HEK293 (cell line): ENCODE results near the gene RHOF.

Experiments
- BCL6B ChIP-seq: fragments of 450-650 bp; formaldehyde crosslinking; IDR thresholded peaks from 2 replicates; pipeline ENCODE4 v1.5.1; 2017; ENCODE audit warnings: missing biosample characterization, missing genetic modification characterization
- CTCF ChIP-seq: fragments of 450-650 bp; formaldehyde crosslinking; IDR thresholded peaks from 2 replicates; pipeline ENCODE4 v1.5.1; 2016; ENCODE audit warnings: missing biosample characterization, missing genetic modification characterization
- ZBTB8A ChIP-seq: fragments of 450-650 bp; formaldehyde crosslinking; IDR thresholded peaks from 2 replicates; pipeline ENCODE4 v1.5.1; 2016; ENCODE audit warnings: missing biosample characterization, missing genetic modification characterization
- ZNF223 ChIP-seq: fragments of 450-650 bp; formaldehyde crosslinking; IDR thresholded peaks from 2 replicates; pipeline ENCODE4 v1.5.1; 2016; ENCODE audit warnings: missing biosample characterization, missing genetic modification characterization
- ZNF266 ChIP-seq: fragments of 450-650 bp; formaldehyde crosslinking; IDR thresholded peaks from 2 replicates; pipeline ENCODE4 v1.5.1; 2016; ENCODE audit warnings: missing biosample characterization, missing genetic modification characterization, low read depth
- ZNF280D ChIP-seq: fragments of 450-650 bp; formaldehyde crosslinking; IDR thresholded peaks from 2 replicates; pipeline ENCODE4 v1.5.1; 2016; ENCODE audit warnings: missing biosample characterization, missing genetic modification characterization
- ZNF510 ChIP-seq: fragments of 450-650 bp; formaldehyde crosslinking; IDR thresholded peaks from 2 replicates; pipeline ENCODE4 v1.5.1; 2018; ENCODE audit warnings: mild to moderate bottlenecking, missing genetic modification characterization, missing biosample characterization; ENCODE audit not compliant: insufficient replicate concordance
- ZNF768 ChIP-seq: fragments of 450-650 bp; formaldehyde crosslinking; IDR thresholded peaks from 2 replicates; pipeline ENCODE4 v1.5.1; 2018; ENCODE audit warnings: missing biosample characterization, mild to moderate bottlenecking, missing genetic modification characterization

- TF ChIP-seq ZNF768 (tag by site-specific recombination) (no peak), CTCF (no peak), ZNF510 (tag by site-specific recombination) (no peak), BCL6B (tag by site-specific recombination) (no peak), ZNF266 (tag by site-specific recombination) (no peak), ZNF223 (tag by site-specific recombination) (no peak), ZNF280D (tag by site-specific recombination) (no peak), ZBTB8A (tag by site-specific recombination) (no peak)
These were observed 9.0 kb upstream of the RHOF start for GRCh38 chr12:121802485-121802842.
